GM13976 (cell line): ENCODE results near the gene SLC13A3.

Experiments
- DNase-seq: peaks from one replicate; pipeline ENCODE4 v3.0.0; 2012; ENCODE audit warnings: low spot score
- in situ Hi-C: fragments of 300-500 bp; cut with MboI; formaldehyde crosslinking; loops from one replicate; pipeline ENCODE4 v1.12.0; 2022; ENCODE audit warnings: low sequenced_read_pairs, mixed read lengths, inconsistent platforms; ENCODE audit not compliant: unreplicated experiment
- TF ChIP-seq, protein P1 (sequence below): IDR thresholded peaks from 2 replicates; pipeline ENCODE4 v1.5.1; 2012; ENCODE audit warnings: borderline replicate concordance, mild to moderate bottlenecking; ENCODE audit not compliant: insufficient read depth; ENCODE audit errors: extremely low read depth, missing control alignments, control extremely low read depth

Gene SLC13A3

DNA sequence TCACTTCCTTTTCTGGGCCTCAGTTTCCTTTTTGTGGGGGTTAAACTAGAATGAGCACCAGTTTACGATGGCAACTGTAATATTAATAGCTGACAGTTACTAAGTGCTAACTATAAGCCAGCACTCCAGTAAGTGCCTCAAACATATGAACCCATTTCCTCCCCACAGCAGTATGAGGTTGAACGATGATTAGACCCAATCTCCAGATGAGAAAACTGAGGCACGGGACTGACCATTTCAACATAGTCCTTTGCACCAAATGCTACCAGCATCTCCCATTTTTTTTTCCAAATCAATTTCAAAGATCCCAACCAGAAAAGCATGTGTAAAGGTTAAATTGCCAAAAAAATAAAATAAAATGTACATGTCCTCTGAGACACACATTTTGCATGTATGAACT is 7.1 kb downstream of the SLC13A3 start:
- in situ Hi-C loops: no loop called here
- TF ChIP-seq, protein P1, sequence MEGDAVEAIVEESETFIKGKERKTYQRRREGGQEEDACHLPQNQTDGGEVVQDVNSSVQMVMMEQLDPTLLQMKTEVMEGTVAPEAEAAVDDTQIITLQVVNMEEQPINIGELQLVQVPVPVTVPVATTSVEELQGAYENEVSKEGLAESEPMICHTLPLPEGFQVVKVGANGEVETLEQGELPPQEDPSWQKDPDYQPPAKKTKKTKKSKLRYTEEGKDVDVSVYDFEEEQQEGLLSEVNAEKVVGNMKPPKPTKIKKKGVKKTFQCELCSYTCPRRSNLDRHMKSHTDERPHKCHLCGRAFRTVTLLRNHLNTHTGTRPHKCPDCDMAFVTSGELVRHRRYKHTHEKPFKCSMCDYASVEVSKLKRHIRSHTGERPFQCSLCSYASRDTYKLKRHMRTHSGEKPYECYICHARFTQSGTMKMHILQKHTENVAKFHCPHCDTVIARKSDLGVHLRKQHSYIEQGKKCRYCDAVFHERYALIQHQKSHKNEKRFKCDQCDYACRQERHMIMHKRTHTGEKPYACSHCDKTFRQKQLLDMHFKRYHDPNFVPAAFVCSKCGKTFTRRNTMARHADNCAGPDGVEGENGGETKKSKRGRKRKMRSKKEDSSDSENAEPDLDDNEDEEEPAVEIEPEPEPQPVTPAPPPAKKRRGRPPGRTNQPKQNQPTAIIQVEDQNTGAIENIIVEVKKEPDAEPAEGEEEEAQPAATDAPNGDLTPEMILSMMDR: no peak
- DNase-seq: no peak

DNA sequence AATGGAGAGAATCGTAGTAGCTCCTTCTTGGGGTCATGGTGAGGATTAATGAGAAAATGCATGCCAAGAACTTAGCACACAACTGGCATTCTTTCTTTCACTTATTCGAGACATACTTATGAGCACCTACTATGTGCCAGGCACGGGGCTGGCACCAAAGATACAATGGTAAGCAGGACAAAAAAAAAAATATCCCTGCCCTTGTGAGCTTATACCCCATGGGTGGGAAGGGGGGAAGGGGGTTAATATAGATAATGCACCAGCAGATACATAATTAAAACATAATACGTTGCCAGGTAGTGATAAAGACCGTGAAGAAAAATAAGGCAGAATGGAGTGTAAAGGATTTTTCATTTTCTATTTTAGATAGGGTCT is 8.3 kb downstream of the SLC13A3 start:
- in situ Hi-C loops: no loop called here
- DNase-seq: no peak
- TF ChIP-seq, protein P1: no peak

DNA sequence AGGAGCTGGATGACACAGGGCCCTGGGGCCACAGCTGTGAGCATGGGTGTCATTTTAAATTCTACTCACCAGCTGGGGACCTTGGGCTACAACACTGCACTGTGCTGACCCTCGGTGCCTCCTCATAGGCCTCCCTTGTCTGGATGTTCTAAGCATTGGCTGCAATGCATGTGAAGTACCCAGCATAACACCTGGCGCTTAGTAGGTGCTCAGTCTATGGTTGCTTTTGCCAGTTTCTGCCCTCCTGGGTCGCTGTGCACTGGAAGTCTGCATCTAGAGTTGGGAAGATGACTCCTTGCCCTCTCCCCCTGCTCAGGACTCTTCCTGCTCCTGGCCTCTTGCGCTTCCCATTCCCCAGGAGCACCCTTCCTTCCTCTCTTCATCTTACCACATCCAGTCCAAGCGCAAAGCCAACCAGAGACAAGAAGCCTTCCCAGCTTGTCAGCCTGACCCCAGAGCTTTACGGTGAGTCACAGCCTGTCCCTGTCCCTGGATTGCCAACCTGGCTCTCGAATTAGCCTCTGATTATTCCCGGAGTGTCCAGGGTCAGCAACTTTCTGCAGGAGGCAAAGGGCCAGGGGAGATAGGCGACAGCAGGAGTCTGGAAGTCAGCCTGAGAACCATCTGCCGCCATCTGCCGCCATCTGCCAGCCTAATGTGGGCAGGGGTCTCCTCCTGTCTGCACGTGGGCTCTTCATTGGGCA is 8.8 kb downstream of the SLC13A3 start:
- TF ChIP-seq, protein P1: no peak
- in situ Hi-C loops: no loop called here
- no peak for DNase-seq

DNA sequence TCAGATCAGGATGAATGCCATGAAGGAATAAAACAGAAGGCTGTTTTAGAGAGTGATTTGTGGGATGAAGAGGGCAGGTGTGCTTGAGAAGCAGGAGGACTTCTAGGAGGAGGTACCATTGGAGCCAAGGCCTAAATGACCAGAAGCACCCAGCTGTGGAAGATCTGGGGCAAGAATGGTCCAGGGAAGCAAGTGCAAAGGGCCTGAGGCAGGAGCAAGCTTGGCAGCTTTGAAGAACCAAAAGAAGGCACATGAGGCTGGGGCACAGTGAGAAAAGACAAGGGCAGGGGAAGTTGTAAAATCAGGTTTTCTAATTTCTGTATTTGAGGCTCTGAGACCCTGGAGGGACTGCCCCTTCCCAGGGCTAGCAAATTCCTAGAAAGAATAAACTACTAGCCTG is 9.8 kb downstream of the SLC13A3 start:
- no peak for DNase-seq
- in situ Hi-C loops: no loop called here
- TF ChIP-seq, protein P1: no peak

DNA sequence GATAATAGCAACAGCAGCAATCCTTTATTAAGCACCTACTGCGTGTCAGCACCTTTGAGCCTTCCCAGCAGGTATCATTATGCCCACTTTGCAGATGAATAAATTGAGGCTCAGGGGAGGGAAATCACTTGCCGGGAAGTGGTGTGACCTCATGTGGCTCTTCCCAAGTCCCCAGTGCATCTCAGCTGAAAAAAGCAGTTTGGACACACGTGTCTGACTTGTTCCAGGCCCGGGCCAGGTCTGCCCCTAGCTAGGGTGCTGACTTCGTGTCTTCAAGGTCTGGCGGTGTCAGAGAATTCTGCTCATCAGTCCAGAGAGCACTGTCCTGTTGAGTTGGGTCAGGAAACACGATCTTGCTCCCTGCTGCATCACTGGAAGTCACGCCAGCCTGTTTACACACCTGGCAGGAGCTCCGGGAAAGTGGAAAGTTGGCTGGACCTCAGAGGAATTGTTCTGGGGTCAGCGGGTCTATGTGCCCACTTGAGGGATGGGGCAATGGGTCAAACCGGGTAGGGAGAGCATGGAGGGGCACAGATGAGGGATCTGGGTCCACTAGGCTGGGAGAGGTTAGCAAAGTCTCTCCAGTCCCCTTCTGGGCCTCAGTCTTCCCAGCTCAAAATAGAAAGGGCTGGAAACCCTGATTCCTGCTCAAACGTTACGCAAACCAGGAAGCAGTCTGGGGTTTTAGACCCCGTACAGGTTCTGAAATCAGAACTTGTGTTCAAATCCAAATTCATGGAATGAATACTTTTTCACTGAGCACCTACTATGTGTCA is 10.5 kb downstream of the SLC13A3 start:
- in situ Hi-C loops: no loop called here
- TF ChIP-seq, protein P1: no peak

DNA sequence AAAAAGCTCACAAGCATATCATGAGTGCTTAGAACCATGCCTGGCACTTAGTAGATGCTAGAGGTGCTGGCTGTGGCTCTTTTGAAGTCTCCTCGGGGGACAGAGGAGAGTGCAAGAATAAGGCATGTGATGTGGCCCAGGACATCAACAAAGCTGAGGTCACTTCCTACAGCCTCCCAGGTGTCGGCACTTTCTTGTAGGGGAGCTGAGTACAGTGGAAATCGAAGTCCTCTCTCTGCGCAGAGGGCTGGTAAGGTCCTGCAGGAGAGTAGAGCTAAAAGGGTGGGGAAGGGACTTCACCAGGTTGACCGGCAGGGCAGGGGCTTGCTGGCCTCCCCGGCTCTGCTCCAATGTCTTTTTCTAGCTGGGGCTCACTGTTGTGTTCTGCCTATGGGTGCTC is 11.2 kb downstream of the SLC13A3 start:
- TF ChIP-seq, protein P1: no peak
- no peak for DNase-seq
- in situ Hi-C loops: no loop called here

More for the DNA sequence above, 10.5 kb downstream of the SLC13A3 start:
- DNase-seq: no peak
